ENCODE data around the gene MAP6D1.

The MAP6D1 gene

GRCh38 chr3:183816681-183817510 is 8.5 kb downstream of the MAP6D1 start:
- Histone ChIP-seq H3K36me3 (ENCODE audit: insufficient read depth, low read length) (peaks cover 6% of the 10 kb centered on the region; the same call in 1 of the 2 replicates), H3K9me3 (ENCODE audit: control insufficient read depth, insufficient read depth, low read length) (no peaks in the 10 kb centered on the region), H3K9ac (ENCODE audit: low read depth, low read length) (no peak overlapping the region), H3K4me1 (ENCODE audit: insufficient read depth, low read length) (no peaks in the 10 kb centered on the region)

GRCh38 chr3:183815951-183816475 is 9.4 kb downstream of the MAP6D1 start:
- H3K4me1 ChIP-seq (ENCODE audit: insufficient read depth, low read length), result no peaks in the 10 kb centered on the region
- no peaks in the 10 kb centered on the region for H3K9me3 ChIP-seq (ENCODE audit: control insufficient read depth, insufficient read depth, low read length)
- no peak overlapping the region for H3K9ac ChIP-seq (ENCODE audit: low read depth, low read length)
- H3K36me3 ChIP-seq (ENCODE audit: insufficient read depth, low read length), result peaks cover 6% of the 10 kb centered on the region; the same call in 1 of the 2 replicates

GRCh38 chr3:183815563-183815940 is 9.8 kb downstream of the MAP6D1 start:
- Histone ChIP-seq H3K4me1 (ENCODE audit: insufficient read depth, low read length) (no peaks in the 10 kb centered on the region), H3K36me3 (ENCODE audit: insufficient read depth, low read length) (peaks cover 6% of the 10 kb centered on the region), H3K9me3 (ENCODE audit: control insufficient read depth, insufficient read depth, low read length) (no peaks in the 10 kb centered on the region), H3K9ac (ENCODE audit: low read depth, low read length) (no peak overlapping the region)

DNA sequence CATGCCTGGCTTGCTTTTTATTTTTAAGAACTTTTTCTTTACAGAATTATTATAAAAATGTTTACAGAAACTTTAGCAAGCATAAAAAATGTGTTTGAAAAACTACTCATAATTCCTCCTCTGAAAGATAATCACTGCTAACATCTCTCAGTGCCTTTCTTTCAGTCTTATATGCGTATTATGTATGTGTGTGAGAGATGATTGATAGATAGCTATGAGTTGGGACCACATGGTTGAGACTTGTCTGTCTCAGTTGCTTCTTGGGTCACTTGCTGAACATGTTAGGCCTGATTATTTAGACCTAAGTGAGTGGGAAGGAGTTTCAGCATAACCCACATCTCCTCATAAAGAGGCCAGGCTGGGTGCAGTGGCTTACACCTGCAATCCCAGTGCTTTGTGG is 11.1 kb downstream of the MAP6D1 start:
- peaks cover 14% of the 10 kb centered on the region for H3K36me3 ChIP-seq (ENCODE audit: insufficient read depth, low read length)
- no peaks in the 10 kb centered on the region for H3K4me1 ChIP-seq (ENCODE audit: insufficient read depth, low read length)
- H3K9me3 ChIP-seq (ENCODE audit: control insufficient read depth, insufficient read depth, low read length), result no peaks in the 10 kb centered on the region
- H3K9ac ChIP-seq (ENCODE audit: low read depth, low read length), result no peak overlapping the region

GRCh38 chr3:183812761-183813445 is 12.5 kb downstream of the MAP6D1 start:
- Histone ChIP-seq H3K9me3 (ENCODE audit: control insufficient read depth, insufficient read depth, low read length) (no peaks in the 10 kb centered on the region), H3K4me1 (ENCODE audit: insufficient read depth, low read length) (no peaks in the 10 kb centered on the region), H3K36me3 (ENCODE audit: insufficient read depth, low read length) (peaks cover 20% of the 10 kb centered on the region), H3K9ac (ENCODE audit: low read depth, low read length) (no peak overlapping the region)

DNA sequence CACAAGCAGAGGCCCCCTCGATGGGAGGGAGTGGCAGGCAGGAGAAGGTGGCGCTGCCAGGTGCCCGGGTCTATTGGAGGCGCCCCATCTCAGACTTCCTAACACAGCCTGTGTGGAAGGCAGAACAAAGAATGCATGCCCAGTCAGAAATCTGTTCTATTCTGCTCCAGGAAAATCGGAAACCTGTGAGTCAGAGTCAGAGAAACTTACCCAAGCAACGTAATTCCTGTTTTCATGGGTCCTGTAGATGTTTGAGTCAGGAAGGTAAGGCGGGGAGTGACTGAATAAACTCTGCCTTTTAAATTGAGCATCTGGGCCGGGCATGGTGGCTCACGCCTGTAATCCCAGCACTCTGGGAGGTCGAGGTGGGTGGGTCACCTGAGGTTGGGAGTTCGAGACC is 13.7 kb downstream of the MAP6D1 start:
- Histone ChIP-seq H3K9me3 (ENCODE audit: control insufficient read depth, insufficient read depth, low read length) (no peaks in the 10 kb centered on the region), H3K9ac (ENCODE audit: low read depth, low read length) (no peak overlapping the region), H3K4me1 (ENCODE audit: insufficient read depth, low read length) (no peaks in the 10 kb centered on the region), H3K36me3 (ENCODE audit: insufficient read depth, low read length) (peaks cover 28% of the 10 kb centered on the region)

DNA sequence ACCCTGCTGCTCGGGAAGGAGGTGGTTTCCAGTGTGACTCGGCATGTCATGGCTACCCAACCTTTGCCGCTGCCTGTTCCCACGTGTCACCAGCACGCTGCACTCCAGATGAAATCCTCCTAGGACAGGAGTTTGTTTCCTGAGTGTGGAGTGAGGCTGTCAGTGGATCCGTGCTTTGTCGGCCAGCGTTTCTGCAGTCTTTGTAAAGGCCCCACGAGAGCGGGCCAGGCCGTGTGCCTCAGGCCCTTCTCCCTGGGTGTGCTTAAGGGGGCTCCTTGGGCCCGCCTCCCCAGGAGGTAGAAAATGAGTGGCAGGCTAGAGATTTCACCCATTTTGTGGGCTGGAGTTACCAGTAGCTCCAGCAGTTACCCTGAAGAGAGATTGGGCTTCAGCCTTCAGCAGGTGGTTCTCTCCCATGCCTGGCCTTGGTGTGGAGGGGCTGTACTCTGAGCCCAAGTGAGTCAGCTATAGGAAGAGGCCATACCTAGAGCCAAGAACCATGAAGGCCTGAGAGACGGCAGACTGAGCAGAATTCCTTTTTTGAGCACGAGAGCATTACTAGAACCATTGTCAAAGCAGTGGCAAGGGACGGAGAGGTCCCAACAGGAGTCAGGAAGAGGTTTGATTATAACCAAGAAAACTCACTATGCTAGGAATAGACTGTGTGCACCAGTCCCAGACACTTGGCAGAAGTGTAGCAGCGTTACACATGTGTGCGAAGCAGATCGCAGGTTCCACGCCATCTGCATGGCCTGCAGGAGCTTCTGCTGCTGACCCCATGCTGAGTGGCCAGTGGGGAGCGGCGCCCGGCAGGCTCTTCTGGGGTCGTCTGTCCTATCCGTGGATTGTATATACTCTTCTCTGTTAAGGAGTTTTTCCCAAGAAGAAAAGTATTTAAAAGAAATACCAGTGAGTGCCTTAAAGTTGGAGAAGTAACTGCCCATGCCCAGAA is 14.5 kb downstream of the MAP6D1 start:
- H3K36me3 ChIP-seq (ENCODE audit: insufficient read depth, low read length), result peaks cover 30% of the 10 kb centered on the region
- no peaks in the 10 kb centered on the region for H3K9me3 ChIP-seq (ENCODE audit: control insufficient read depth, insufficient read depth, low read length)
- no peak overlapping the region for H3K9ac ChIP-seq (ENCODE audit: low read depth, low read length)

GRCh38 chr3:183809270-183809669 is 16.1 kb downstream of the MAP6D1 start:
- H3K9ac ChIP-seq (ENCODE audit: low read depth, low read length), result no peak overlapping the region
- H3K4me1 ChIP-seq (ENCODE audit: insufficient read depth, low read length), result no peaks in the 10 kb centered on the region
- peaks cover 42% of the 10 kb centered on the region for H3K36me3 ChIP-seq (ENCODE audit: insufficient read depth, low read length)
- H3K9me3 ChIP-seq (ENCODE audit: control insufficient read depth, insufficient read depth, low read length), result no peaks in the 10 kb centered on the region

More for the DNA sequence above, 14.5 kb downstream of the MAP6D1 start:
- H3K4me1 ChIP-seq (ENCODE audit: insufficient read depth, low read length), result no peaks in the 10 kb centered on the region

DNA sequence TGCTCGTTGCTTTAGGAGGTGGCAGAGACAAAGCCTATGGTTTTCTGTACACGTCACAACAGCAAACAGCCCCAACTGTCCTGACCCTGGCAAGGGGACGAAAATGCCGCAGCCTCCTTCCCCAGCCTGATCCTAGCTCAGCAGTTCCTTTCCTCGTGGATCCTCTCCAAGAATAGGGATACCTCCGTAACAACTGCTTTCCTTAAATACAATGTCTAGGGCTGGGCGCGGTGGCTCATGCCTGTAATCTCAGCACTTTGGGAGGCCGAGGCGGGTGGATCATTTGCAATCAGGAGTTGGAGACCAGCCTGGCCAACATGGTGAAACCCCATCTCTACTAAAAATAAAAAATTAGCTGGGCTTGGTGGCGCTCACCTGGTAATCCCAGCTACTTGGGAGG is 17.0 kb downstream of the MAP6D1 start:
- no peaks in the 10 kb centered on the region for H3K9me3 ChIP-seq (ENCODE audit: control insufficient read depth, insufficient read depth, low read length)
- H3K36me3 ChIP-seq (ENCODE audit: insufficient read depth, low read length), result peaks cover 47% of the 10 kb centered on the region
- H3K4me1 ChIP-seq (ENCODE audit: insufficient read depth, low read length), result no peaks in the 10 kb centered on the region
- no peak overlapping the region for H3K9ac ChIP-seq (ENCODE audit: low read depth, low read length)

- Histone ChIP-seq H3K36me3 (ENCODE audit: insufficient read depth, low read length) (peaks cover 51% of the 10 kb centered on the region), H3K9ac (ENCODE audit: low read depth, low read length) (no peak overlapping the region), H3K4me1 (ENCODE audit: insufficient read depth, low read length) (no peaks in the 10 kb centered on the region), H3K9me3 (ENCODE audit: control insufficient read depth, insufficient read depth, low read length) (no peaks in the 10 kb centered on the region)
These were observed 17.5 kb downstream of the MAP6D1 start for GRCh38 chr3:183807881-183808280.

- H3K36me3 ChIP-seq (ENCODE audit: insufficient read depth, low read length), result peaks cover 54% of the 10 kb centered on the region
- H3K9ac ChIP-seq (ENCODE audit: low read depth, low read length), result no peak overlapping the region
- no peaks in the 10 kb centered on the region for H3K9me3 ChIP-seq (ENCODE audit: control insufficient read depth, insufficient read depth, low read length)
- H3K4me1 ChIP-seq (ENCODE audit: insufficient read depth, low read length), result no peaks in the 10 kb centered on the region
These were observed 18.1 kb downstream of the MAP6D1 start for GRCh38 chr3:183807209-183807728.

GRCh38 chr3:183802989-183803388 is 22.4 kb downstream of the MAP6D1 start:
- Histone ChIP-seq H3K9ac (ENCODE audit: low read depth, low read length) (no peak overlapping the region), H3K36me3 (ENCODE audit: insufficient read depth, low read length) (peaks cover 65% of the 10 kb centered on the region), H3K4me1 (ENCODE audit: insufficient read depth, low read length) (no peaks in the 10 kb centered on the region), H3K9me3 (ENCODE audit: control insufficient read depth, insufficient read depth, low read length) (no peaks in the 10 kb centered on the region)

DNA sequence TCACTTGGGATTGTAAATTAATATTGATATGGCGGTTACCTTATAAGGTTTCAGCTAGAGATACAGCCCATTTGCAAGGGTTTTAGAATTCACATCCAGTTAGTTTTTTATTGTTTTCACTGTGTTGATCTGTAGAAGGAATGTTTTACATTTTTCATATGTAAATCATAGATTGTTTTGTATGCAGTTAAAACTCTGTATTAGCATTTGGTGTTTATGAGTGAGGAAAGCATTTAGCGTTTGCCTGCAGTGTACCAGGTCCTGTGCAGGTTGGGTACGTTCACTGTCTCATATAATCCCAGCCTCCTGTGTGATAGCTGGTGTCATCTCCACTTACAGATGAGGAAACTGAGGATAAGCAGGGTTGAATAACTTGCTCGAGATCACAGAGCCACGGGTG is 23.8 kb downstream of the MAP6D1 start:
- H3K9me3 ChIP-seq (ENCODE audit: control insufficient read depth, insufficient read depth, low read length), result no peaks in the 10 kb centered on the region
- H3K9ac ChIP-seq (ENCODE audit: low read depth, low read length), result no peak overlapping the region
- no peaks in the 10 kb centered on the region for H3K4me1 ChIP-seq (ENCODE audit: insufficient read depth, low read length)
- peaks cover 55% of the 10 kb centered on the region for H3K36me3 ChIP-seq (ENCODE audit: insufficient read depth, low read length)

Data from ES-I3 (cell line).